Endothelial cell of umbilical vein (primary cell): ENCODE data around the gene MYO1B. TPM values are rescaled to one million over a fixed set of nuclear protein-coding genes. Genes with fewer than 3 reads are reported as not detected.

Experiments
- BruUV-seq: library from RNA; stranded (reverse); fragments of 400-500 nt; replicated peaks from 2 replicates; lab custom pipeline; 2021; lab: Mats Ljungman, UMichigan
- CTCF ChIA-PET: fragments of 300-600, 350-600 bp; sonication (Branson Sonifier 250); formaldehyde crosslinking; loops from one replicate; lab custom pipeline; 2021; ENCODE audit warnings: antibody characterized with exemption, inconsistent platforms; lab: Charles Lee
- POLR2A ChIA-PET: fragments of 300-600, 350-600 bp; sonication (Branson Sonifier 250); formaldehyde crosslinking; loops from one replicate; lab custom pipeline; 2021; ENCODE audit warnings: antibody characterized with exemption, inconsistent platforms; lab: Charles Lee
- DNase-seq: peaks from one replicate; pipeline ENCODE4 v3.0.0-alpha.2; 2011; ENCODE audit warnings: low read depth, low spot score
- FAIRE-seq: peaks from 2 replicates; lab custom pipeline; 2011; peaks lifted over from hg19 to GRCh38; lab: Jason Lieb, UNC
- H2AFZ ChIP-seq: 2 replicates; pipeline ENCODE4 v1.6.0; 2012; ENCODE audit warnings: low read depth, low read length, control low read depth, inconsistent platforms
- H3K27ac ChIP-seq: 2 replicates; pipeline ENCODE4 v1.5.1; 2011; ENCODE audit warnings: low read depth, mild to moderate bottlenecking, control low read depth, low read length, moderate library complexity; ENCODE audit not compliant: insufficient read depth
- H3K27me3 ChIP-seq, 2 experiments: 2 replicates each; pipeline versions ENCODE4 v1.6.0 to v1.6.1; 2011; ENCODE audit warnings: low read length in 2 of 2, mixed read lengths in 1 of 2; ENCODE audit not compliant: control insufficient read depth in 2 of 2, insufficient read depth in 2 of 2
- H3K36me3 ChIP-seq, 2 experiments: 2 replicates in 1 of 2; 3 replicates in 1 of 2; pipeline ENCODE4 v1.5.1; 2011; ENCODE audit warnings: low read length in 2 of 2, mild to moderate bottlenecking in 1 of 2, moderate library complexity in 1 of 2; ENCODE audit not compliant: control insufficient read depth in 2 of 2, insufficient read depth in 2 of 2; ENCODE audit errors: extremely low read depth in 1 of 2
- H3K4me1 ChIP-seq: 3 replicates; pipeline ENCODE4 v1.5.1; 2011; ENCODE audit warnings: mild to moderate bottlenecking, low read length; ENCODE audit not compliant: control insufficient read depth, insufficient read depth; ENCODE audit errors: extremely low read depth
- H3K4me2 ChIP-seq: 2 replicates; pipeline ENCODE4 v1.6.1; 2011; ENCODE audit warnings: low read length, control low read depth, mixed read lengths; ENCODE audit not compliant: insufficient read depth
- H3K4me3 ChIP-seq, 3 experiments: fragments of 200-600 bp in 1 of 3; sonication (generic), shearing (Covaris generic) in 1 of 3; replicated peaks in 1 of 3; 2 replicates each; pipeline ENCODE4 v1.5.1; 2011 to 2016; ENCODE audit warnings: control low read depth in 3 of 3, low read length in 3 of 3, mild to moderate bottlenecking in 2 of 3, inconsistent platforms in 1 of 3, low read depth in 1 of 3, moderate library complexity in 1 of 3; ENCODE audit not compliant: insufficient read depth in 1 of 3
- H3K79me2 ChIP-seq: 2 replicates; pipeline ENCODE4 v1.6.0; 2012; ENCODE audit warnings: low read length, inconsistent platforms; ENCODE audit not compliant: control insufficient read depth, insufficient read depth
- H3K9ac ChIP-seq: replicated peaks from 2 replicates; pipeline ENCODE3; 2011; ENCODE audit warnings: low read length, control low read depth; ENCODE audit not compliant: insufficient read depth; ENCODE audit errors: extremely low read depth
- H3K9me1 ChIP-seq: replicated peaks from 3 replicates; pipeline ENCODE4 v1.6.0; 2011; ENCODE audit warnings: mild to moderate bottlenecking, low read length; ENCODE audit not compliant: control insufficient read depth, insufficient read depth; ENCODE audit errors: extremely low read depth
- H3K9me3 ChIP-seq: replicated peaks from 2 replicates; pipeline ENCODE4 v1.5.1; 2012; ENCODE audit warnings: low read length, inconsistent platforms; ENCODE audit not compliant: control insufficient read depth, insufficient read depth
- H4K20me1 ChIP-seq: replicated peaks from 2 replicates; pipeline ENCODE3; 2011; ENCODE audit warnings: mild to moderate bottlenecking, low read length; ENCODE audit not compliant: control insufficient read depth, insufficient read depth; ENCODE audit errors: extremely low read depth
- EZH2 ChIP-seq: IDR thresholded peaks from 2 replicates; pipeline ENCODE4 v1.6.1; 2012; ENCODE audit warnings: borderline replicate concordance, low read depth, mild to moderate bottlenecking, moderate library complexity, low read length, inconsistent platforms; ENCODE audit not compliant: severe bottlenecking
- FOS ChIP-seq: IDR thresholded peaks from 2 replicates; pipeline ENCODE4 v1.6.1; 2011; ENCODE audit warnings: mild to moderate bottlenecking, low read length, moderate library complexity, borderline replicate concordance; ENCODE audit not compliant: insufficient read depth
- GATA2 ChIP-seq: IDR thresholded peaks from 2 replicates; pipeline ENCODE4 v1.7.0; 2011; ENCODE audit warnings: low read depth, mild to moderate bottlenecking, moderate library complexity, mixed read lengths, low read length; ENCODE audit not compliant: insufficient read length, insufficient read depth
- JUN ChIP-seq: IDR thresholded peaks from 2 replicates; pipeline ENCODE4 v1.6.1; 2011; ENCODE audit warnings: borderline replicate concordance, low read depth; ENCODE audit not compliant: insufficient read length, insufficient read depth
- MYC ChIP-seq: IDR thresholded peaks from one replicate; pipeline ENCODE4 v1.6.1; 2011; ENCODE audit warnings: mild to moderate bottlenecking, low read depth, low read length
- POLR2A ChIP-seq: IDR thresholded peaks from 2 replicates; pipeline ENCODE4 v1.6.1; 2012; ENCODE audit warnings: low read depth, mild to moderate bottlenecking, control low read depth, low read length
- POLR2AphosphoS5 ChIP-seq: IDR thresholded peaks from 2 replicates; pipeline ENCODE4 v1.6.1; 2012; ENCODE audit warnings: low read depth, mild to moderate bottlenecking, control low read depth, low read length, moderate library complexity; ENCODE audit not compliant: insufficient read depth
- dilution Hi-C: fragments of 300-500 bp; cut with MboI; formaldehyde crosslinking; loops from one replicate; pipeline ENCODE4 v1.15.0; 2019; ENCODE audit warnings: low sequenced_read_pairs; ENCODE audit not compliant: extremely low pct_ligation_motif_present
- intact Hi-C: fragments of 100-400 bp; cut with micrococcal nuclease; formaldehyde crosslinking; loops from one replicate; pipeline ENCODE4 v1.10.0; 2022
- polyA plus RNA-seq, 4 experiments: library from polyadenylated mRNA; depleted of rRNA in 3 of 4; stranded (reverse) in 3 of 4; unstranded in 1 of 4; fragments of >200 nt; gene quantifications; 2 replicates each; pipeline versions ENCODE4 v1.2.1 to v1.2.3, GENCODE V29; 2011 to 2012; ENCODE audit warnings: missing spikeins in 1 of 4
- total RNA-seq: library from RNA; stranded (reverse); gene quantifications from 2 replicates; pipeline ENCODE4 v1.2.3, GENCODE V29; 2021
- TF ChIP-seq, protein P1 (sequence below), 2 donors: IDR thresholded peaks; 1 replicate in 1 of 2; 2 replicates in 1 of 2; pipeline ENCODE4 v1.5.1; 2011; ENCODE audit warnings: low read length in 2 of 2, mild to moderate bottlenecking in 2 of 2, moderate library complexity in 2 of 2, control low read depth in 1 of 2, inconsistent platforms in 1 of 2, low read depth in 1 of 2; ENCODE audit not compliant: insufficient read depth in 1 of 2; ENCODE audit errors: extremely low read depth in 1 of 2
- TF ChIP-seq, protein P2 (sequence below): IDR thresholded peaks from 2 replicates; pipeline ENCODE4 v1.6.1; 2011; ENCODE audit not compliant: insufficient read depth, insufficient read length

MYO1B gene
- total and polyA plus RNA-seq, 2 donors (not counting 3 experiments of a cell fraction or from before 2014, with no cell fraction given), result 8.7 to 51.1 TPM

DNA sequence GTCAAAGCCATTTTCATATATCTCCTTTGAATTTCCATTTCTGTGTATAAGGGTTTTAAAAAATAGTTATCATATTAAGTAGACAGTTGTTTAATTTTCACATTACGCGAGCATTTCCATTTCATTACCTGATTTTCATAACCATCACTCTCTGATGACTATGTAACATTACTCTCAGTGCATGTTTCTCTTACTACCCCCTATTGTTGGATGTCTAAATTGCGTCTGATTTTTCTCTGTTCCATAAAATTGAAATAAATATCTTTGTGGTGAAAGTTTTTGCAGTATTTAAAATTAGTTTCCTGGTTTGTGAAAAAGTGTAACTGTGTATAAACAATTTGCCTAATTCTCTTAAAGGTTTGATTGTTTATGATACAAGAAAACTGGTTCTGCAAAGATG, 123.8 kb downstream of the MYO1B start:
- H4K20me1 ChIP-seq, result no peaks in the 10 kb centered on the region
- no peak overlapping the region for H2AFZ ChIP-seq
- no peaks in the 10 kb centered on the region for H3K79me2 ChIP-seq
- H3K9me1 ChIP-seq, result no peaks in the 10 kb centered on the region
- no peak overlapping the region for H3K4me2 ChIP-seq
- dilution Hi-C loops, result no loop called here
- H3K4me3 ChIP-seq, result no peak overlapping the region
- no TSS peak for BruUV-seq
- no peak for FAIRE-seq
- H3K9me3 ChIP-seq, result no peaks in the 10 kb centered on the region
- no peaks in the 10 kb centered on the region for H3K27me3 ChIP-seq
- ChIA-PET CTCF (interaction anchor here (0.7 kb wide), 2 partner anchors 17 to 29 kb away, joined by 3 to 5 read pairs; no protein-coding TSS in a partner anchor), POLR2A (no interaction called here)
- H3K4me1 ChIP-seq, result no peaks in the 10 kb centered on the region
- TF ChIP-seq POLR2AphosphoS5, result no peak
- TF ChIP-seq, protein P1, sequence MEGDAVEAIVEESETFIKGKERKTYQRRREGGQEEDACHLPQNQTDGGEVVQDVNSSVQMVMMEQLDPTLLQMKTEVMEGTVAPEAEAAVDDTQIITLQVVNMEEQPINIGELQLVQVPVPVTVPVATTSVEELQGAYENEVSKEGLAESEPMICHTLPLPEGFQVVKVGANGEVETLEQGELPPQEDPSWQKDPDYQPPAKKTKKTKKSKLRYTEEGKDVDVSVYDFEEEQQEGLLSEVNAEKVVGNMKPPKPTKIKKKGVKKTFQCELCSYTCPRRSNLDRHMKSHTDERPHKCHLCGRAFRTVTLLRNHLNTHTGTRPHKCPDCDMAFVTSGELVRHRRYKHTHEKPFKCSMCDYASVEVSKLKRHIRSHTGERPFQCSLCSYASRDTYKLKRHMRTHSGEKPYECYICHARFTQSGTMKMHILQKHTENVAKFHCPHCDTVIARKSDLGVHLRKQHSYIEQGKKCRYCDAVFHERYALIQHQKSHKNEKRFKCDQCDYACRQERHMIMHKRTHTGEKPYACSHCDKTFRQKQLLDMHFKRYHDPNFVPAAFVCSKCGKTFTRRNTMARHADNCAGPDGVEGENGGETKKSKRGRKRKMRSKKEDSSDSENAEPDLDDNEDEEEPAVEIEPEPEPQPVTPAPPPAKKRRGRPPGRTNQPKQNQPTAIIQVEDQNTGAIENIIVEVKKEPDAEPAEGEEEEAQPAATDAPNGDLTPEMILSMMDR (IDR thresholded peaks at IDR 0.05; ENCODE audit: extremely low read depth in 1 of 2, insufficient read depth in 1 of 2, low read depth in 1 of 2, low read length in 2 of 2), result peak in 1 of 2 donors; percentile 17
- H3K27ac ChIP-seq, result no peak overlapping the region
- peak; percentile 13 for DNase-seq
- intact Hi-C loops, result loop anchor here (5.0 kb wide), 1 partner anchor 152 kb away; no protein-coding TSS in a partner anchor
- no peak overlapping the region for H3K9ac ChIP-seq
- H3K36me3 ChIP-seq, result no peaks in the 10 kb centered on the region

DNA sequence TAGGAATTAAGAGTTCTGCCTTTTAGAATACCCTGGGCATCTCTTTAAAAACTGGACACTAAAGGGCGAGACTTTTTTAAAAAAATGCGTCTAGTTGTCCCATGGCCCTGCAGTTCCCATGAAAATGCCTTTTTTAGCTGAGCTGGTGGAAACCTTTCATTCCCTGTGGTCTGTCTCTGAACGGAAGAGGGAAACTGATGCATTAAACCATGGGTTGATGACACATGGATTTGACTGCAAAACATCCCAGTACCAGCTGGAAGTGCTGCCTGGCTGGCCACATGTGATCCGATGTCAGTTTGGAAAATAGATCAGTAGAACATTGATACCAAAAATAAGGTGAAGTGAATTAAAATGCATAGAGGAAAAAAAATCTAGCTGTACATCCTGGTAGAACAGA, 129.2 kb downstream of the MYO1B start:
- no peak overlapping the region for H3K27ac ChIP-seq
- no peak overlapping the region for H3K4me2 ChIP-seq
- dilution Hi-C loops (no loop called here), intact Hi-C loops (no loop called here)
- no peak for DNase-seq
- H3K4me3 ChIP-seq, result no peak overlapping the region
- no peaks in the 10 kb centered on the region for H3K36me3 ChIP-seq
- POLR2A ChIA-PET, result no interaction called here
- BruUV-seq, result no TSS peak
- H3K79me2 ChIP-seq, result no peaks in the 10 kb centered on the region
- TF ChIP-seq, protein P2, sequence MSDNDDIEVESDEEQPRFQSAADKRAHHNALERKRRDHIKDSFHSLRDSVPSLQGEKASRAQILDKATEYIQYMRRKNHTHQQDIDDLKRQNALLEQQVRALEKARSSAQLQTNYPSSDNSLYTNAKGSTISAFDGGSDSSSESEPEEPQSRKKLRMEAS, result no peak
- TF ChIP-seq MYC (no peak), JUN (no peak), GATA2 (no peak), EZH2 (no peak), FOS (no peak), POLR2A (no peak), POLR2AphosphoS5 (no peak)
- TF ChIP-seq, protein P1 (IDR thresholded peaks at IDR 0.05; ENCODE audit: extremely low read depth in 1 of 2, insufficient read depth in 1 of 2, low read depth in 1 of 2, low read length in 2 of 2), result no peak
- no peak overlapping the region for H3K9ac ChIP-seq
- FAIRE-seq, result no peak
- peaks cover 19% of the 10 kb centered on the region for H3K4me1 ChIP-seq
- no peaks in the 10 kb centered on the region for H3K9me1 ChIP-seq
- no peak overlapping the region for H2AFZ ChIP-seq
- no peaks in the 10 kb centered on the region for H4K20me1 ChIP-seq
- H3K27me3 ChIP-seq, result no peaks in the 10 kb centered on the region
- H3K9me3 ChIP-seq, result no peaks in the 10 kb centered on the region
- CTCF ChIA-PET, result interaction anchor here (1.0 kb wide), 1 partner anchor 12 kb away, joined by 3 read pairs; no protein-coding TSS in a partner anchor
